ENCODE data around the gene MZB1.

DNA sequence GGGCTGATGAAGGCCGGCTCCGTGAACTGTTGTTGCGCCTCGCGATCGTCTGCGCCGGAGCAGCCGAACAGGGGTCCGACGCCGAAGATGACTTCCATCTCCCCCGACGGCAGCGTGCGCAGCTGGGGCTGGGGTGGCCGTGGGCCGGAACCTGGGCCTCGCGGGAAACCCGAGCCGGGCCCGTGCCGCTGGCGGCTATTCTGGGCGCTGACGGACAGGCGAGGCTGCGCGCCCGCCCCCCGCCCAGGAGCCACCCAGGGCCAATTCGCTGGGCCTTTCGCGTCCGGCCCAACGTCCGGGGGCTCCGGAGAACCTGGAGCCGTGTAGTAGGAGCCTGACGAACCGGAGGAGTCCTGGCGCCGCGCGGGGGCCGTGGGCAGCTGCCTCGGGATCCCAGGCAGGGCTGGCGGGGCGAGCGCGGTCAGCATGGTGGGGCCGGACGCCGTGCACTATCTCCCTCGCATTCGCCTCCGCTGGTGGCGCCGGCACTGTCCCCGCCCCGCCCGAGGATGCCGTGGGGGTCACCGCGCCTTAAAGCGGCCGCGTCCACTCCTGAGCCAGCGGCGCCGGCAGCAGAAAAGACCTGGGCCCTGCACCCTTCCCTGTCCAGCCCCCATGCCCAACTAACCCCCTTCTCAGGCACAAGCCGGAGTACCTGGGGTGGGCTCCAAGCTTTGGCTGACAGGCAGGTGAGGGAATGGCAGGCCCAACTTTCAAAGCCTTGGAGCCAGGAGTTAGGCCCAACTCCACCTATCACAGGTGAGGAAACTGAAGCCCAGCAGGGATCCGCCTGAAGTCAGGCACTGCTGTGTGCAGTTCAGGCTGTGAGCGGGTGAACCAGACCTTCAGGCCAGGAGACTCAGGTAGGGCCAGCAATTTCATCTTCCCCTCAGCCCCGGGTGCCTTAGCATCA, 5.2 kb upstream of the MZB1 start, which contains the start of gene PROB1:
- TF ChIP-seq POLR2AphosphoS5 (IDR thresholded peaks at IDR 0.05), result no peak
- TF ChIP-seq, protein P1, sequence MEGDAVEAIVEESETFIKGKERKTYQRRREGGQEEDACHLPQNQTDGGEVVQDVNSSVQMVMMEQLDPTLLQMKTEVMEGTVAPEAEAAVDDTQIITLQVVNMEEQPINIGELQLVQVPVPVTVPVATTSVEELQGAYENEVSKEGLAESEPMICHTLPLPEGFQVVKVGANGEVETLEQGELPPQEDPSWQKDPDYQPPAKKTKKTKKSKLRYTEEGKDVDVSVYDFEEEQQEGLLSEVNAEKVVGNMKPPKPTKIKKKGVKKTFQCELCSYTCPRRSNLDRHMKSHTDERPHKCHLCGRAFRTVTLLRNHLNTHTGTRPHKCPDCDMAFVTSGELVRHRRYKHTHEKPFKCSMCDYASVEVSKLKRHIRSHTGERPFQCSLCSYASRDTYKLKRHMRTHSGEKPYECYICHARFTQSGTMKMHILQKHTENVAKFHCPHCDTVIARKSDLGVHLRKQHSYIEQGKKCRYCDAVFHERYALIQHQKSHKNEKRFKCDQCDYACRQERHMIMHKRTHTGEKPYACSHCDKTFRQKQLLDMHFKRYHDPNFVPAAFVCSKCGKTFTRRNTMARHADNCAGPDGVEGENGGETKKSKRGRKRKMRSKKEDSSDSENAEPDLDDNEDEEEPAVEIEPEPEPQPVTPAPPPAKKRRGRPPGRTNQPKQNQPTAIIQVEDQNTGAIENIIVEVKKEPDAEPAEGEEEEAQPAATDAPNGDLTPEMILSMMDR (IDR thresholded peaks at IDR 0.05; ENCODE audit: poor library complexity, severe bottlenecking), result no peak

Measured in neural cell (in vitro differentiated cells).